Fibroblast of peridontal ligament (primary cell): ENCODE results near the gene ZNF71.

Experiments used
- DNase-seq: peaks from one replicate; pipeline ENCODE4 v3.0.0-alpha.2; 2010; ENCODE audit errors: extremely low read depth

ZNF71 gene

DNA sequence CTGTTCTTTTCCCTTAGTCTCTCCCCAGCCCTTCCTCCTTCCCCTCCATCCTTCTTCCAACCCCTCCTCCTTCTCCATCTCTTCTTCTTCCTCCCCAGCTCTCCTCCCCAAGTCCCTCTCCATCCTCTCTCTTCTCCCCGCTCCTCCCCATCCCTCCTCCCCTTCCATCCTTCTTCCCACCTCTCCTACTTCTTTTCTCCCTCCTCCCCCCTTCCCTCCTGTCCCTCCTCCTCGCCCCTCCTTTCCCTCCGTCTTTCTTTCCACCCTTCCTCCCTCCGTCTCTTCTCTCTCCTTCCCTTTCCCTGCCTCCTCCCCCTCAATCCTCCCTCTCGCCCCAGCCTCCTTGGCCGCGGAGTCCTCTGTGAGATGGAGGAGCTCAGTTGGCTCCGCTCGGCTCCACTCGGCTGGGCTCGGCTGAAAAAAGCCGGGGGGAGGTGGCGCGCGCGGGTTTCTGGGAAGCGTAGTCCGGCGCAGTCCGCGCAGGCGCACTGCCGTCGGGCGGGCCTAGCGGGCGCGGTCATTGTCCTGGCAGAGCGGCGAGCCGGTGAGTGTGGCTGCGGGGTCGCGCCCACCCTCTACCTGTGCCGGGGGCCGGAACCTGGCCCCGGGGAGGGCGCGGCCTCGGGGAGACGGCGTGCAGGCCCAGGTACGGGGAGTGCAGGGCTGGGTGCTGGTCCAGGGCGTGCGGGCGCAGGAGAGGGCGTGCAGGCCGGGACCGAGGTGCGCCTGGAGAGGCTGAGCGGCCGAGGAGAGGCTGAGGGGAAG is at the start of gene ZNF71:
Gene ZNF71 (plus strand): TSS at position 520 of the 765 bp plus-strand sequence. CDS start 6,257 bp downstream, outside the sequence.
- DNase-seq = peak; percentile 81

GRCh38 chr19:56547535-56547934 is 47.6 kb upstream of the ZNF71 start:
- DNase-seq = no peak

GRCh38 chr19:56554272-56554869 is 40.7 kb upstream of the ZNF71 start:
- no peak for DNase-seq

DNA sequence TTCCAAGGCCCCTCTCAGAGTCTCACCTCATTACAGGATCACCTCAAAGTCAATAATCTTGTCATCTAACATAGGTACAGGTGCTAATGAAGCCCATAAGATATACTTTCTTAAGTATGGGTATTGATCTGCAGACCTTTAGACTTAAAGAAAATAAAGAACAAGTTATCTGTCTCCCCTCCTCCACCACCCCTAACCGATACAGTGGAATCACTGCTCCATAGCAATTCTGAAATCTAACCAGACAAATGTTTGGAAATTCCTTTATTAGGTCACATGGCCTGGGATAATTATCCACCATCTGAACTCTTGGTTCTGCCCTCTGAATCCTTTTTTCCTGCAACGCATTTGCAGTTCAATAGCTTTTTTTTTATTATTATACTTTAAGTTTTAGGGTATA is 32.3 kb upstream of the ZNF71 start:
- no peak for DNase-seq

- DNase-seq = no peak
These were observed 28.2 kb upstream of the ZNF71 start for GRCh38 chr19:56566904-56567273.

GRCh38 chr19:56567274-56568120 is 27.6 kb upstream of the ZNF71 start, which contains the start of gene ZNF470:
ZNF470 (plus strand) TSS chr19:56567468; CDS start chr19:56570312, 2,844 bp downstream.
- DNase-seq = peak; percentile 85

DNA sequence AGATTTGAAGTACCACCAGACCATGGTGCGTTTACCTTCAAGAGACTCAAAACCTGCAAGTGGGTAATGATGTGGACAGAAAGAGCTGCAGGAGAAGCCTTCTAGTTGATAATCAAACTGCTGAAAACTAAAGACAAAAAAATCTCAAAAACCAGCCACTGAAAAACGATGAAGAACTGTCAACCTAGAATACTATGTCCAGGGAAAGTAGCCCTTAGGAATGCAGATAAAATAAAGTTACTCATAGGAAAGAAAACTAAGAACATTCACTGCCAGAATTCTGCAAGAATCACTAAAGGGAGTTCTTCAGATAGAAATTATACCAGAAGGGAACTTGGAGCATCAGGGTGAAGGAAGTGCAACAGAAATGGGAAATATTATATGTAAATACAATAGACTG is 22.5 kb upstream of the ZNF71 start:
- no peak for DNase-seq

DNA sequence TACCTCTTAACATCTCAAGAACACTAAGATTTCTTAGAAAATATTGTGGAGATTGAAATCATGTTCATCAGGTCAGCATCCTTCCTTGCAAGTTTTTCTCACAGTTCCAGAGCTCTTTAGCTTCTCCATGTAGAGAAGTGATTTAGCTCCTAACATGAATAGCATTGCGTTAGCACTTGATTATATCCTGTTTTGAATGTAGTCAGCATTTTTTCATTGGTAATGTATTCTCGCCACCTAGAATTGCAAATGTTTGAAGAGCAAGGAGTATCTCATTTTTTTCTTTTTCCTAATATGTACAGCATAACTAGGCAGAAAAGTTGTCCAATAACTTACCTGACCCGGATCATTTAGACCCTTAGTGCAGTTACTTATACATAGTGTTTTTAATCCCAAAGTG is 21.2 kb upstream of the ZNF71 start:
- DNase-seq = no peak

- no peak for DNase-seq
These were observed 17.1 kb upstream of the ZNF71 start for GRCh38 chr19:56577719-56578602.

- no peak for DNase-seq
These were observed 688 bp upstream of the ZNF71 start for GRCh38 chr19:56594446-56594782.

DNA sequence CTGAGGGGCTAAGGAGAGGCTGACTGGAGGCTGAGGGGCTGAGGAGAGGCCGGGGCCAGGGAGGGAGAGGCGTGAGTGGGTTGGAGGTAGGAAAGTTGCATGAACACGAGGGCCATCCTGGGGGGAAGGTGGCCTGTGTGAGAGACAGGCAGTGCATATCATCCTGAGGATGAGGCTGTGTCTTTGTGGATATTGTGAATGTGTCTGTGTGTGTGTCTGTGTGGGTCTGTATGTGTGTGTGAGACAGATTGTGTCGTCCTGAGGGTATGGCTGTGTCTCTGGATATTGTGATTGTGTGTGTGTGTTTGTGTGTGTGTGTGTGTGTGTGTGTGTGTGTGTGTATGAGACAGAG is 422 bp downstream of the ZNF71 start:
- peak; percentile 25 for DNase-seq

DNA sequence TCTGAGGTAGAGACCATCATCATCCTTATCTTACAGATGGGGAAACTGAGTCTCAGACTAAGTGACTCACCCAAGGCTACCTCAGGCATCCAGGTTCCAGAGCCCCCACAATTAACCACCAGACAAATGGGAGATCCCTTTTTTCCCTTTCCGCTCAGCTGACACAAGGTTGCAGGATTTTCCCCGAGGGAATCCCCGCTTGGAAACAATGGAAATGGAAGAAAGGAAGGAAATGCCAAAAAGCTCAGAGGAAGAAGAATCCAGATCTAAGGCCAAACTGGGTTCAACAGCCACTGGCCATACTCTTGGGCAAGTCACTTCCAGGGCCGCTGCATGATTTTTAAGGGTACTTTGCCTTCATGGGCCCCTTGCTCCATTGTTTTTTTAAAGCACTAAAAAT is 1.6 kb downstream of the ZNF71 start:
- DNase-seq = no peak

GRCh38 chr19:56597696-56598095 is 2.6 kb downstream of the ZNF71 start:
- DNase-seq = peak; percentile 2

DNA sequence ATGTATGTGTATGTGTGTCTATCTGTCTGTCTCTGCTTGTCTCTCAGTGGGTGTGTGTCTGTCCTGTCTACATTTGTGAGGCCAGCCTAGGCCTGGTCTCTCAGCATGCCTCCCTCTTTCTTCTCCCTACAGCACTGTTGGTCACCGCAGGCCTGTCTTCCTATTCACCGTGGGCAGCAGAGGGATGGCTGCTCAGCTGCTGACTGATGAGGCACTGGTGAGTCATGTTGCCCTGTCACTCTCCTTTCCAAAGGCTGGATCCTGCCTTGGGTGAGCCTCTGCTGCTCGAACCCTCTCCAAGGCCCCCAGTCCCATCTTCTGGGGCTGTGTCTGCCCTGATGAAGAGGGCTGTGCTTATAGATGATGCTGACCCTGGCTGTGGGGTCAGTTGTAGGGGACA is 6.3 kb downstream of the ZNF71 start:
- DNase-seq = no peak

GRCh38 chr19:56603829-56604228 is 8.7 kb downstream of the ZNF71 start:
- DNase-seq = no peak

DNA sequence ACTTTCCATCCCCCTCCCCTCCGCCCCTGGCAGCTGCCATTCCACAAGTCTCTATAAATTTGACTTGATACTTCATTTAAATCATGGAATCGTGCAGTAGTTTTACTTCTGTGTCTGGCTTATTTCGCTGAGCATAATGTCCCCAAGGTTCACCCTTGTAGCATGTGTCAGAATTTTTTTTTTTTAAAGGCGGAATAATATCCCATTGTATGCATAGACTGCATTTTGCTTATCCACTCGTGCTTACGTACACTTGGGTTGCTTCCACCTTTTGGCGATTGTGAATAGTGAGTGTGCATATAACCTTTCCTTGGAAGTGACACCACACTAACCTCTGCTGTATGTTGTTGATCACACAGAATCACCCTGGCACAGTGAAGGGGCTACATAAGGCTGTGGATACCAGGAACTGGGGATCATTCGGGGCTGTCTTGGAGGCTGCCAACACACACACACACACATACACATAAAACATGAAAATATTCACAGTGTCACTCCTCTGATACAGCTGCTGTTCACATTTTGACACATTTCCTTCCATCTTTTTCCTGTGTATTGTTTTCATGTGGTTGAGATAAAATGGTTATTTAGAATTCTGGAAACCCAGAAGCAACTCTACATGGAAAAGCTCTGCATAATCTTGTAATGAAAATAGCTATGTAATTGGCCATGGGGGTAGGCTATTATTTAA is 13.3 kb downstream of the ZNF71 start:
- DNase-seq = no peak

- DNase-seq = no peak
These were observed 16.2 kb downstream of the ZNF71 start for GRCh38 chr19:56611288-56611687.

- DNase-seq = no peak
These were observed 17.6 kb downstream of the ZNF71 start for GRCh38 chr19:56612737-56613136.

GRCh38 chr19:56613639-56614038 is 18.5 kb downstream of the ZNF71 start:
- DNase-seq = no peak

DNA sequence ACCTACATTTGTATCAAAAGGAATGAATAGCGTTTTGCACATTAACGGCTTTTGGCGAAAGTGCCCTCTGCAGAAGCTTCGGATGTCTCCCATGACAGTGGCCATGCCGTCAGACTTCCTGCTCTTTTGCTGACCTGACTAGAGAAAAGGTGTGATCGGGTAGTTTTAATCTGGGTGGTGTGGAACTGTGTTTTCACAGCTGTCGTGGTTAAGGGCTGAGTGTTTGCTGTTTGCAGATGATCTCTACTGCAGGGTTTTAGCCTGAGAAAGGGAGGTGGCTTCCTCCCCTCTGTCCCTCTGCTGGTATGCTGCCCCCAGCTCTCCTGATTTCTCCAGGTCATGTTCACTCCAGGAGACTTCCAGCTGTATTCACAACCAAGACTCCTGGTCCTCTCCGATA is 22.4 kb downstream of the ZNF71 start:
- DNase-seq = no peak

DNA sequence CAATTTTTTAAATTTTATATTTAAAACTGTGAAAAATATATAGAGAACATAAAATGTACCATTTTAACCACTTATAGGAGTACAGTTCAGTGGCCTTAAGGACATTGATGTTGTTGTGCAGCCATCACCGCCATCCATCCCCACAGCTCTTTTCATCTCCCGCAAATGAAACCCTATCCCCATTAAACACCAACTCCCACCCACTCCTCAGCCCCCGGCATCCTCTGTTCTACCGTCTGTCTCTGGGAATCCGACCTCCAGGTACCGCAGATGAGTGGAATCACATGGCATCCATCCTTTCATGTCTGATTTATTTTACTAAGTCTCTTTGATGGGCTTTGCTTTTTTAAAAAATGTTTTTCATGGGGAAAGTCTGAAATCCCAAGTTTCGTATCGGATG is 24.0 kb downstream of the ZNF71 start:
- no peak for DNase-seq
